Natural killer cell (primary cell): ENCODE results near the gene B4GALT1. TPM values are rescaled to one million over a fixed set of nuclear protein-coding genes. Genes with fewer than 3 reads are reported as not detected.

Experiments
- ATAC-seq, 3 donors: fragments of 150-1000 bp in 2 of 3; fragments of 200-7000 bp in 1 of 3; cut with Tn5 transposase; 1 replicate in 1 of 3; 2 replicates in 2 of 3; pipeline ENCODE4 v1.10.0; 2021; ENCODE audit warnings: mild to moderate bottlenecking in 2 of 3, moderate library complexity in 2 of 3
- DNase-seq, 2 donors: peaks; one replicate each; pipeline versions ENCODE4 v3.0.0 to v3.0.0-alpha.2; 2013 to 2021; ENCODE audit warnings: mixed read lengths in 1 of 2
- H3K27ac ChIP-seq: one replicate; pipeline ENCODE4 v1.5.1; 2013; ENCODE audit warnings: mild to moderate bottlenecking, low read length
- H3K27me3 ChIP-seq: one replicate; pipeline ENCODE4 v1.6.1; 2013; ENCODE audit warnings: low read length; ENCODE audit not compliant: control insufficient read depth, insufficient read depth
- H3K36me3 ChIP-seq: one replicate; pipeline ENCODE4 v1.6.1; 2013; ENCODE audit warnings: low read length; ENCODE audit not compliant: control insufficient read depth, insufficient read depth
- H3K4me1 ChIP-seq: one replicate; pipeline ENCODE4 v1.6.1; 2013; ENCODE audit warnings: low read length; ENCODE audit not compliant: control insufficient read depth, insufficient read depth
- H3K4me3 ChIP-seq: one replicate; pipeline ENCODE4 v1.5.1; 2013; ENCODE audit warnings: low read length
- H3K9me3 ChIP-seq: one replicate; pipeline ENCODE4 v1.6.1; 2013; ENCODE audit warnings: low read length; ENCODE audit not compliant: control insufficient read depth, insufficient read depth
- H3K27ac Mint-ChIP-seq, 2 donors: one replicate each; pipeline ENCODE4 v1.8.0; 2022; ENCODE audit warnings: mild to moderate bottlenecking in 2 of 2, mixed read lengths in 2 of 2, moderate library complexity in 1 of 2
- H3K27me3 Mint-ChIP-seq, 2 donors: one replicate each; pipeline ENCODE4 v1.8.0; 2022; ENCODE audit warnings: low read depth in 2 of 2, mixed read lengths in 2 of 2
- H3K36me3 Mint-ChIP-seq: one replicate; pipeline ENCODE4 v1.8.0; 2022; ENCODE audit warnings: mixed read lengths
- H3K4me1 Mint-ChIP-seq, 2 donors: one replicate each; pipeline ENCODE4 v1.8.0; 2022; ENCODE audit warnings: mixed read lengths in 2 of 2
- H3K4me3 Mint-ChIP-seq: one replicate; pipeline ENCODE4 v1.8.0; 2022; ENCODE audit warnings: mild to moderate bottlenecking, moderate library complexity, mixed read lengths
- H3K9me3 Mint-ChIP-seq, 2 donors: one replicate each; pipeline ENCODE4 v1.8.0; 2022; ENCODE audit warnings: mixed read lengths in 2 of 2
- CTCF ChIP-seq: fragments of 200-600 bp; IDR thresholded peaks from one replicate; pipeline ENCODE4 v1.8.0; 2022; ENCODE audit warnings: antibody characterized with exemption
- WGBS: methylation state at CpG from one replicate; pipeline ENCODE4 v1.1.7; 2013; ENCODE audit warnings: missing lambda C conversion rate; ENCODE audit not compliant: insufficient coverage; 5-methylcytosine and 5-hydroxymethylcytosine counted together
- intact Hi-C: fragments of 100-400 bp; cut with micrococcal nuclease; formaldehyde crosslinking; loops from one replicate; pipeline ENCODE4 v1.14.2; 2022
- total RNA-seq, 4 donors: library from RNA; stranded (reverse); fragments of 120-200 nt in 1 of 4; gene quantifications; one replicate each; pipeline versions ENCODE4 v1.2.3 to v1.2.4, GENCODE V29; 2013 to 2022

Gene B4GALT1
- total RNA-seq, 3 donors from 2014 or later (not counting 1 experiment from before 2014, with no cell fraction given) = 122 to 143 (median 128) TPM

GRCh38 chr9:33151007-33151557, 16.1 kb downstream of the B4GALT1 start:
- H3K4me3 ChIP-seq = no peak overlapping the region
- TF ChIP-seq CTCF = no peak
- DNase-seq = no peak
- Mint-ChIP-seq H3K9me3 (peaks cover 0 to 2% of the 10 kb centered on the region in 2 donors), H3K36me3 (no peaks in the 10 kb centered on the region), H3K4me3 (no peak overlapping the region), H3K27ac (peak overlapping the region; percentile 89 to 99), H3K4me1 (peaks cover 86 to 91% of the 10 kb centered on the region in 2 donors), H3K27me3 (no peaks in the 10 kb centered on the region)
- peak in 2 of 3 donors; percentile 27 to 33 for ATAC-seq
- no peaks in the 10 kb centered on the region for H3K9me3 ChIP-seq
- 52% methylated on average over 5 of the region's 5 CpGs for WGBS
- H3K36me3 ChIP-seq = no peaks in the 10 kb centered on the region
- peak overlapping the region; percentile 21 for H3K27ac ChIP-seq
- H3K27me3 ChIP-seq = no peaks in the 10 kb centered on the region
- H3K4me1 ChIP-seq = peaks cover 60% of the 10 kb centered on the region
- intact Hi-C loops = no loop called here

GRCh38 chr9:33148367-33149014, 18.6 kb downstream of the B4GALT1 start:
- Mint-ChIP-seq H3K4me3 (no peak overlapping the region), H3K27ac (peak overlapping the region in 1 of 2 donors; percentile 75)

GRCh38 chr9:33147416-33148169, 19.5 kb downstream of the B4GALT1 start:
- peaks cover 75% of the 10 kb centered on the region for H3K4me1 ChIP-seq
- no peaks in the 10 kb centered on the region for H3K36me3 ChIP-seq
- DNase-seq = peak in 1 of 2 donors; percentile 9
- no peaks in the 10 kb centered on the region for H3K36me3 Mint-ChIP-seq
- no peak overlapping the region for H3K4me3 ChIP-seq
- peaks cover 78 to 89% of the 10 kb centered on the region in 2 donors for H3K4me1 Mint-ChIP-seq
- no peaks in the 10 kb centered on the region for H3K27me3 Mint-ChIP-seq
- H3K27ac Mint-ChIP-seq = peak overlapping the region; percentile 65 to 98
- TF ChIP-seq CTCF = no peak
- WGBS = 85% methylated on average over 7 of the region's 7 CpGs
- H3K27ac ChIP-seq = no peak overlapping the region
- no peaks in the 10 kb centered on the region for H3K9me3 Mint-ChIP-seq
- H3K27me3 ChIP-seq = no peaks in the 10 kb centered on the region
- no peak for ATAC-seq
- no peaks in the 10 kb centered on the region for H3K9me3 ChIP-seq
- no peak overlapping the region for H3K4me3 Mint-ChIP-seq
- intact Hi-C loops = no loop called here

More at GRCh38 chr9:33148367-33149014, 18.6 kb downstream of the B4GALT1 start:
- Histone ChIP-seq H3K9me3 (no peaks in the 10 kb centered on the region), H3K4me3 (no peak overlapping the region), H3K36me3 (no peaks in the 10 kb centered on the region), H3K4me1 (peaks cover 70% of the 10 kb centered on the region), H3K27ac (no peak overlapping the region), H3K27me3 (no peaks in the 10 kb centered on the region)
- TF ChIP-seq CTCF = no peak
- no peaks in the 10 kb centered on the region for H3K36me3 Mint-ChIP-seq
- 74% methylated on average over 4 of the region's 4 CpGs for WGBS
- ATAC-seq (no peak), DNase-seq (no peak)
- H3K27me3 Mint-ChIP-seq = no peaks in the 10 kb centered on the region
- peaks cover 80 to 92% of the 10 kb centered on the region in 2 donors for H3K4me1 Mint-ChIP-seq
- intact Hi-C loops = no loop called here
- no peaks in the 10 kb centered on the region for H3K9me3 Mint-ChIP-seq
